RWPE1 (cell line): ENCODE data around the gene PHYHIPL.

Experiments used
- CTCF ChIA-PET: fragments of 350-600 bp; sonication (Branson Sonifier 250); formaldehyde crosslinking; extraction: SDS; loops from one replicate; lab custom pipeline; 2021; lab: Yijun Ruan, JAX
- POLR2A ChIA-PET: fragments of 400-600 bp; formaldehyde crosslinking; extraction: SDS; loops from one replicate; lab custom pipeline; 2020; ENCODE audit warnings: antibody characterized with exemption; ENCODE audit not compliant: low non-redundant PET; lab: Yijun Ruan, JAX
- DNase-seq: peaks from one replicate; pipeline ENCODE4 v3.0.0; 2012; ENCODE audit warnings: low spot score
- H3K27ac ChIP-seq: fragments of 450-650 bp; 2 replicates; pipeline ENCODE4 v1.5.1; 2017
- CTCF ChIP-seq: fragments of 450-650 bp; conservative IDR thresholded peaks from 2 replicates; pipeline ENCODE4 v1.5.1; 2017; ENCODE audit warnings: low read depth, mild to moderate bottlenecking

The PHYHIPL gene

DNA sequence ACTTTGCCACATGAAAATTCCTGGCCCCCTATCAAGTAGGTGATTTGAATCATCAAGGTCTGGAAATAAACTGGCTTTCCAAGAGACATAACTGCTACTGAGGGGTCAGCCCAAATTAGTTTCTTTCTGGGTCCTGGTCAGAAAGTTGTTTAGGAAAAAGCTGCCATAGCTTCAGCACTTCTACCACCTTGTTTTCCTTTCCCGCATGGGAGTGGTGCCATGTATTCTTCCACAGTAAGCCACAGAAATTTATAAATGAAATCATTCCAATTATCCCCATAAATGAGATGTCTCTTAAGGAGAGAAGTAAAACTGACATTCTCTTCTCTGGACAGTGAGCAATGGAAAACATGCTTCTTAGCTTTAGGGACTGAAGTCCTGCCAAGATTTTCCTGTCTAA lies 80.8 kb downstream of the PHYHIPL start:
- TF ChIP-seq CTCF, result no peak
- CTCF ChIA-PET, result no interaction called here
- POLR2A ChIA-PET, result no interaction called here
- H3K27ac ChIP-seq, result no peak overlapping the region
- DNase-seq, result no peak

- DNase-seq, result no peak
- TF ChIP-seq CTCF, result no peak
- CTCF ChIA-PET, result interaction anchor here (0.6 to 1.0 kb wide), 2 partner anchors 325 to 363 kb away, joined by 3 read pairs; no protein-coding TSS in a partner anchor
- no peak overlapping the region for H3K27ac ChIP-seq
- POLR2A ChIA-PET, result no interaction called here
Observed at GRCh38 chr10:59258890-59259289, 82.4 kb downstream of the PHYHIPL start.

GRCh38 chr10:59265141-59265540 lies 88.7 kb downstream of the PHYHIPL start:
- ChIA-PET POLR2A (no interaction called here), CTCF (no interaction called here)
- no peak for TF ChIP-seq CTCF
- no peak overlapping the region for H3K27ac ChIP-seq
- peak; percentile 27 for DNase-seq

- CTCF ChIA-PET, result no interaction called here
- TF ChIP-seq CTCF, result no peak
- H3K27ac ChIP-seq, result no peak overlapping the region
- POLR2A ChIA-PET, result no interaction called here
- no peak for DNase-seq
Observed at GRCh38 chr10:59266321-59266720, 89.9 kb downstream of the PHYHIPL start.

DNA sequence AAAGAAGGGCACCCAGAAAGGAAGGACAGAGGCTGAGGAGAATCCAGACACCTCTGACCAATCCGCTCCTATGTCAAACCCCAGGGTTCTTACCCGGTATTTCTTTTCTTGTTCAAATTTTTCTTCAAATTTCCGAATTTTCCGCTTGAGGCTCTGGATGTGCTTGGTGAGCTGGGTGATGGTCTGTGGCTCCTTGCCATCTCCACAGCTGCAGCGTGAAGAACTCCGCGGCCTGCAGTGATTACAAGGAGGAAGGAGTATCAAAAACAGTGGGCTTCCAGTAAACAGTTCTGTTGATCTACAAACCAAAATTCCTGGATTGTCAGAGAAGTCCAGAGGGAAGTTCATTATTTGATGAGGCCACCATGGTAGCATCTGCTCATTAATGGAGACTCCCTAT lies 92.0 kb downstream of the PHYHIPL start:
- H3K27ac ChIP-seq, result no peak overlapping the region
- CTCF ChIA-PET, result no interaction called here
- POLR2A ChIA-PET, result no interaction called here
- no peak for DNase-seq
- no peak for TF ChIP-seq CTCF

GRCh38 chr10:59269651-59270050 lies 93.2 kb downstream of the PHYHIPL start:
- no peak overlapping the region for H3K27ac ChIP-seq
- no peak for DNase-seq
- CTCF ChIA-PET, result interaction anchor here (0.6 to 0.7 kb wide), 2 partner anchors 67 to 353 kb away, joined by 3 read pairs; no protein-coding TSS in a partner anchor
- no peak for TF ChIP-seq CTCF
- POLR2A ChIA-PET, result no interaction called here
